Measurements from ENCODE around the gene NDUFB7. TPM values are rescaled to one million over a fixed set of nuclear protein-coding genes. Genes with fewer than 3 reads are reported as not detected.

Gene NDUFB7
- total RNA-seq, 1 experiment from 2014 or later: 180 TPM

- Histone ChIP-seq H3K4me3 (ENCODE audit: low read depth in 2 of 2, low read length in 2 of 2) (no peak overlapping the region), H3K9me3 (ENCODE audit: control insufficient read depth, insufficient read depth, low read depth, low read length) (no peaks in the 10 kb centered on the region), H3K27me3 (ENCODE audit: control insufficient read depth, insufficient read depth, low read length) (no peaks in the 10 kb centered on the region), H3K36me3 (ENCODE audit: control insufficient read depth, insufficient read depth, low read length) (peaks cover 2% of the 10 kb centered on the region; the same call in 1 of the 2 replicates), H3K27ac (ENCODE audit: low read length) (no peak overlapping the region), H3K4me1 (ENCODE audit: control insufficient read depth, insufficient read depth, low read length) (no peaks in the 10 kb centered on the region; the same call in 1 of the 2 replicates)
- POLR2A ChIA-PET: no interaction called here
- CTCF ChIA-PET: no interaction called here
- intact Hi-C loops (cut with micrococcal nuclease; ENCODE audit: unreplicated experiment) (loop anchor here (5.0 kb wide), 1 partner anchor 101 kb away; no protein-coding TSS in a partner anchor), in situ Hi-C loops (cut with HindIII; ENCODE audit: low pct_unique_long_range_greater_than_20kb, low sequenced_read_pairs) (no loop called here)
- TF ChIP-seq TCF7L2 (IDR thresholded peaks at IDR 0.05; ENCODE audit: low read depth, low read length) (no peak), CTCF (IDR thresholded peaks at IDR 0.05) (no peak), SIN3A (IDR thresholded peaks at IDR 0.05; ENCODE audit: borderline replicate concordance, insufficient read depth, low read depth, low read length) (no peak), REST (IDR thresholded peaks at IDR 0.05; ENCODE audit: insufficient read depth in 1 of 2, low read depth in 2 of 2, low read length in 1 of 2) (no peak), POLR2AphosphoS5 (IDR thresholded peaks at IDR 0.05; ENCODE audit: low read depth, low read length) (no peak)
- no peak for DNase-seq (ENCODE audit: low read depth, low spot score)
- ATAC-seq: no peak
- no TSS peak for BruUV-seq (replicated peaks)
Observed at GRCh38 chr19:14576363-14576762, 4.5 kb upstream of the NDUFB7 start.

- ATAC-seq: no peak
- Histone ChIP-seq H3K4me3 (ENCODE audit: low read depth in 2 of 2, low read length in 2 of 2) (no peak overlapping the region), H3K27me3 (ENCODE audit: control insufficient read depth, insufficient read depth, low read length) (no peaks in the 10 kb centered on the region), H3K4me1 (ENCODE audit: control insufficient read depth, insufficient read depth, low read length) (peaks cover 3% of the 10 kb centered on the region), H3K9me3 (ENCODE audit: control insufficient read depth, insufficient read depth, low read depth, low read length) (no peaks in the 10 kb centered on the region), H3K27ac (ENCODE audit: low read length) (no peak overlapping the region), H3K36me3 (ENCODE audit: control insufficient read depth, insufficient read depth, low read length) (peaks cover 2% of the 10 kb centered on the region; the same call in 1 of the 2 replicates)
- ChIA-PET CTCF (no interaction called here), POLR2A (interaction anchor here (0.6 kb wide), 1 partner anchor 65 kb away, joined by 7 read pairs; no protein-coding TSS in a partner anchor)
- intact Hi-C loops (cut with micrococcal nuclease; ENCODE audit: unreplicated experiment): loop anchor here (5.0 kb wide), 1 partner anchor 102 kb away; no protein-coding TSS in a partner anchor
- BruUV-seq (replicated peaks): no TSS peak
- no peak for DNase-seq (ENCODE audit: low read depth, low spot score)
- TF ChIP-seq TCF7L2 (IDR thresholded peaks at IDR 0.05; ENCODE audit: low read depth, low read length): no peak
- no peak for TF ChIP-seq REST (IDR thresholded peaks at IDR 0.05; ENCODE audit: insufficient read depth in 1 of 2, low read depth in 2 of 2, low read length in 1 of 2)
- no peak for TF ChIP-seq POLR2AphosphoS5 (IDR thresholded peaks at IDR 0.05; ENCODE audit: low read depth, low read length)
- no peak for TF ChIP-seq CTCF (IDR thresholded peaks at IDR 0.05)
- TF ChIP-seq SIN3A (IDR thresholded peaks at IDR 0.05; ENCODE audit: borderline replicate concordance, insufficient read depth, low read depth, low read length): no peak
- in situ Hi-C loops (cut with HindIII; ENCODE audit: low pct_unique_long_range_greater_than_20kb, low sequenced_read_pairs): no loop called here
Observed at GRCh38 chr19:14575428-14575980, 3.6 kb upstream of the NDUFB7 start.
